ENCODE data around the gene CSGALNACT2.
"Not testable (repeated sequence)": the region's sequence is repeated elsewhere in the genome, so short reads cannot be mapped to it uniquely, and the experiment has no call there.

Gene CSGALNACT2

GRCh38 chr10:43145936-43146335 lies 7.7 kb downstream of the CSGALNACT2 start:
- not testable (repeated sequence) for DNase-seq

GRCh38 chr10:43151371-43151770 lies 13.1 kb downstream of the CSGALNACT2 start:
- DNase-seq: no peak

GRCh38 chr10:43153901-43154300 lies 15.7 kb downstream of the CSGALNACT2 start:
- DNase-seq: no peak

- no peak for DNase-seq
These were observed 17.0 kb downstream of the CSGALNACT2 start for GRCh38 chr10:43155221-43155620.

GRCh38 chr10:43155741-43156140 lies 17.5 kb downstream of the CSGALNACT2 start:
- DNase-seq: no peak

GRCh38 chr10:43156590-43157341 lies 18.5 kb downstream of the CSGALNACT2 start:
- no peak for DNase-seq

GRCh38 chr10:43158636-43159035 lies 20.4 kb downstream of the CSGALNACT2 start:
- DNase-seq: no peak

GRCh38 chr10:43160046-43160920 lies 22.0 kb downstream of the CSGALNACT2 start:
- no peak for DNase-seq

GRCh38 chr10:43160921-43161255 lies 22.6 kb downstream of the CSGALNACT2 start:
- DNase-seq: no peak

- no peak for DNase-seq
These were observed 24.4 kb downstream of the CSGALNACT2 start for GRCh38 chr10:43162604-43163003.

GRCh38 chr10:43166207-43166879 lies 28.1 kb downstream of the CSGALNACT2 start:
- no peak for DNase-seq

- DNase-seq: no peak
These were observed 28.7 kb downstream of the CSGALNACT2 start for GRCh38 chr10:43166880-43167497.

GRCh38 chr10:43167498-43167889 lies 29.2 kb downstream of the CSGALNACT2 start:
- DNase-seq: no peak

- DNase-seq: no peak
These were observed 32.2 kb downstream of the CSGALNACT2 start for GRCh38 chr10:43170491-43170890.

- no peak for DNase-seq
These were observed 34.4 kb downstream of the CSGALNACT2 start for GRCh38 chr10:43172645-43173044.

GRCh38 chr10:43173120-43173519 lies 34.9 kb downstream of the CSGALNACT2 start:
- no peak for DNase-seq

- DNase-seq: no peak
These were observed 36.7 kb downstream of the CSGALNACT2 start for GRCh38 chr10:43174969-43175368.

GRCh38 chr10:43176271-43176670 lies 38.0 kb downstream of the CSGALNACT2 start:
- no peak for DNase-seq

- DNase-seq: no peak
These were observed 39.4 kb downstream of the CSGALNACT2 start for GRCh38 chr10:43177595-43177994.

- no peak for DNase-seq
These were observed 42.9 kb downstream of the CSGALNACT2 start for GRCh38 chr10:43181146-43181545.

GRCh38 chr10:43183764-43184163 lies 45.5 kb downstream of the CSGALNACT2 start:
- DNase-seq: not testable (repeated sequence)

- DNase-seq: no peak
These were observed 47.9 kb downstream of the CSGALNACT2 start for GRCh38 chr10:43186150-43186549.

GRCh38 chr10:43187213-43187612 lies 49.0 kb downstream of the CSGALNACT2 start:
- no peak for DNase-seq
